WTC11 (cell line): ENCODE results near the gene WNT11.

ENCODE experiments used
- AR ChIP-seq: fragments of 250-450 bp; sonication (Bioruptor Pico); IDR thresholded peaks from 2 replicates; pipeline ENCODE4 v1.9.0; 2021; ENCODE audit warnings: mild to moderate bottlenecking
- CTCF ChIP-seq: fragments of 200-600 bp; IDR thresholded peaks from 2 replicates; pipeline ENCODE4 v1.8.0; 2022; ENCODE audit warnings: antibody characterized with exemption
- E2F4 ChIP-seq: sonication (generic); formaldehyde crosslinking; IDR thresholded peaks from 2 replicates; pipeline ENCODE4 v1.8.1; 2022; ENCODE audit warnings: low read depth, mild to moderate bottlenecking, moderate library complexity, missing genetic modification reagents, borderline replicate concordance
- ETV6 ChIP-seq: sonication (generic); formaldehyde crosslinking; IDR thresholded peaks from 2 replicates; pipeline ENCODE4 v1.8.1; 2022; ENCODE audit warnings: mild to moderate bottlenecking, missing genetic modification reagents
- FOXK1 ChIP-seq: sonication (generic); formaldehyde crosslinking; IDR thresholded peaks from 2 replicates; pipeline ENCODE4 v1.8.0; 2022; ENCODE audit warnings: mild to moderate bottlenecking, moderate library complexity, missing genetic modification reagents
- MAX ChIP-seq: sonication (generic); formaldehyde crosslinking; IDR thresholded peaks from 2 replicates; pipeline ENCODE4 v1.8.0; 2022; ENCODE audit warnings: mild to moderate bottlenecking, missing genetic modification reagents
- NFE2L1 ChIP-seq: sonication (generic); formaldehyde crosslinking; IDR thresholded peaks from 2 replicates; pipeline ENCODE4 v1.8.1; 2023; ENCODE audit warnings: missing genetic modification reagents
- NR2C2 ChIP-seq: sonication (generic); formaldehyde crosslinking; IDR thresholded peaks from 2 replicates; pipeline ENCODE4 v1.8.0; 2022; ENCODE audit warnings: mild to moderate bottlenecking, missing genetic modification reagents
- USF2 ChIP-seq: sonication (generic); formaldehyde crosslinking; IDR thresholded peaks from 2 replicates; pipeline ENCODE4 v1.8.1; 2023; ENCODE audit warnings: mild to moderate bottlenecking, missing genetic modification reagents, moderate library complexity
- ZBTB43 ChIP-seq: sonication (generic); formaldehyde crosslinking; IDR thresholded peaks from 2 replicates; pipeline ENCODE4 v1.8.1; 2023; ENCODE audit warnings: mild to moderate bottlenecking, missing genetic modification reagents
- ZNF232 ChIP-seq: sonication (generic); formaldehyde crosslinking; IDR thresholded peaks from 2 replicates; pipeline ENCODE4 v1.8.0; 2022; ENCODE audit warnings: mild to moderate bottlenecking, missing genetic modification reagents
- ZNF423 ChIP-seq: fragments of 250-450 bp; sonication (Bioruptor Pico); IDR thresholded peaks from 2 replicates; pipeline ENCODE4 v2.1.2; 2022; ENCODE audit warnings: mild to moderate bottlenecking, moderate library complexity
- ZNF512 ChIP-seq: sonication (generic); formaldehyde crosslinking; IDR thresholded peaks from 2 replicates; pipeline ENCODE4 v1.8.1; 2022; ENCODE audit warnings: missing genetic modification reagents, borderline replicate concordance
- ZSCAN18 ChIP-seq: fragments of 250-450 bp; sonication (Bioruptor Pico); IDR thresholded peaks from 2 replicates; pipeline ENCODE4 v2.1.2; 2022; ENCODE audit warnings: mild to moderate bottlenecking, moderate library complexity

GRCh38 chr11:76194872-76195668 lies 11.2 kb downstream of the WNT11 start:
- no peak for TF ChIP-seq NR2C2
- no peak for TF ChIP-seq CTCF
- no peak for TF ChIP-seq ZNF232
- TF ChIP-seq MAX (CRISPR knock-in tag): no peak
- TF ChIP-seq FOXK1 (CRISPR knock-in tag): no peak
- TF ChIP-seq ZNF512 (CRISPR knock-in tag): no peak
- TF ChIP-seq ETV6 (CRISPR knock-in tag): no peak
- no peak for TF ChIP-seq NFE2L1 (CRISPR knock-in tag)
- TF ChIP-seq AR (CRISPR knock-in tag): no peak
- TF ChIP-seq ZSCAN18 (CRISPR knock-in tag): no peak
- TF ChIP-seq ZNF423 (CRISPR knock-in tag): no peak
- TF ChIP-seq USF2: no peak
- no peak for TF ChIP-seq E2F4 (CRISPR knock-in tag)
- no peak for TF ChIP-seq ZBTB43 (CRISPR knock-in tag)
